PC-3 (cell line): ENCODE results near the gene MSI2.

ENCODE experiments used
- EZH2 ChIP-seq: fragments of 300-600 bp; sonication (generic); IDR thresholded peaks from one replicate; pipeline ENCODE4 v1.6.1; 2017; ENCODE audit warnings: antibody characterized with exemption, mild to moderate bottlenecking, low read length; ENCODE audit not compliant: unreplicated experiment
- TF ChIP-seq, protein P1 (sequence below): fragments of 300-600 bp; sonication (generic); conservative IDR thresholded peaks from 2 replicates; pipeline ENCODE4 v1.5.1; 2017; ENCODE audit warnings: antibody characterized with exemption, low read depth, mild to moderate bottlenecking, low read length

DNA sequence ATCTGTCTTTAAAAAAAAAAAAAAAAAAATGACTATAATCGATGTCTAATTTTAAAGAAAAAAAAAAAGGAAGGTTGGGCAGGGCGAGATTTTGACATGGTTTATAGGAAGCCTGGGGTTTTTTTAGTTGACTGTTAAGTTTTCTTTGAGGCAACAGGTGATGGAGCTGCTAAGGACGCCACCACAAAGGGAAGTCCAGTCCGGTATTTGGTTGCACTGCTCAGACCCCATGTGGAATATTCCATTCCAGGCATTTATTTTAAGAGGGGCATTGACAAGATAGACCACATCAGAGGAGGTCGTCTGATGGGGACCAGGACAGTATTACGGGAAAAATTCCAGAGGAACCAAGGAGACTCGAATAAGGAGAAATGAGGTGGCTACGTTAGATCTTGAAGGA lies 320.4 kb downstream of the MSI2 start:
- TF ChIP-seq, protein P1, sequence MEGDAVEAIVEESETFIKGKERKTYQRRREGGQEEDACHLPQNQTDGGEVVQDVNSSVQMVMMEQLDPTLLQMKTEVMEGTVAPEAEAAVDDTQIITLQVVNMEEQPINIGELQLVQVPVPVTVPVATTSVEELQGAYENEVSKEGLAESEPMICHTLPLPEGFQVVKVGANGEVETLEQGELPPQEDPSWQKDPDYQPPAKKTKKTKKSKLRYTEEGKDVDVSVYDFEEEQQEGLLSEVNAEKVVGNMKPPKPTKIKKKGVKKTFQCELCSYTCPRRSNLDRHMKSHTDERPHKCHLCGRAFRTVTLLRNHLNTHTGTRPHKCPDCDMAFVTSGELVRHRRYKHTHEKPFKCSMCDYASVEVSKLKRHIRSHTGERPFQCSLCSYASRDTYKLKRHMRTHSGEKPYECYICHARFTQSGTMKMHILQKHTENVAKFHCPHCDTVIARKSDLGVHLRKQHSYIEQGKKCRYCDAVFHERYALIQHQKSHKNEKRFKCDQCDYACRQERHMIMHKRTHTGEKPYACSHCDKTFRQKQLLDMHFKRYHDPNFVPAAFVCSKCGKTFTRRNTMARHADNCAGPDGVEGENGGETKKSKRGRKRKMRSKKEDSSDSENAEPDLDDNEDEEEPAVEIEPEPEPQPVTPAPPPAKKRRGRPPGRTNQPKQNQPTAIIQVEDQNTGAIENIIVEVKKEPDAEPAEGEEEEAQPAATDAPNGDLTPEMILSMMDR = no peak
- no peak for TF ChIP-seq EZH2
